HepG2 (cell line): ENCODE measurements around the gene AKAP8L. TPM values are rescaled to one million over a fixed set of nuclear protein-coding genes. Genes with fewer than 3 reads are reported as not detected.

Experiments
- ADNP ChIP-seq: sonication (generic); formaldehyde crosslinking; IDR thresholded peaks from 2 replicates; pipeline ENCODE4 v1.4.0; 2020; ENCODE audit warnings: missing genetic modification reagents
- E2F1 ChIP-seq: sonication (generic); formaldehyde crosslinking; IDR thresholded peaks from 2 replicates; pipeline ENCODE4 v1.5.0; 2020; ENCODE audit warnings: missing genetic modification reagents
- KAT2B ChIP-seq: fragments of 150-350 bp; IDR thresholded peaks from 2 replicates; pipeline ENCODE4 v1.6.1; 2014; ENCODE audit warnings: low read depth, low read length, borderline replicate concordance
- MTA1 ChIP-seq: sonication (generic); formaldehyde crosslinking; IDR thresholded peaks from 2 replicates; pipeline ENCODE4 v1.4.0; 2020; ENCODE audit warnings: missing genetic modification reagents, mild to moderate bottlenecking, borderline replicate concordance
- MXD4 ChIP-seq: IDR thresholded peaks from 2 replicates; pipeline ENCODE4 v1.6.1; 2016; ENCODE audit warnings: mild to moderate bottlenecking, missing biosample characterization, missing genetic modification reagents
- MYC ChIP-seq: sonication (generic); formaldehyde crosslinking; IDR thresholded peaks from 2 replicates; pipeline ENCODE4 v1.9.0; 2021; ENCODE audit warnings: missing genetic modification reagents, borderline replicate concordance
- NRL ChIP-seq: sonication (generic); formaldehyde crosslinking; IDR thresholded peaks from 2 replicates; pipeline ENCODE4 v1.5.0; 2020; ENCODE audit warnings: missing genetic modification reagents, mild to moderate bottlenecking, moderate library complexity, borderline replicate concordance
- POLR2AphosphoS2 ChIP-seq: IDR thresholded peaks from 2 replicates; pipeline ENCODE4 v1.6.1; 2011; ENCODE audit warnings: low read depth, low read length, improper control_type of control experiment
- TARDBP ChIP-seq: sonication (generic); formaldehyde crosslinking; IDR thresholded peaks from 2 replicates; pipeline ENCODE4 v1.8.0; 2022; ENCODE audit warnings: mild to moderate bottlenecking, missing genetic modification reagents
- ZBTB38 ChIP-seq: sonication (generic); formaldehyde crosslinking; IDR thresholded peaks from 2 replicates; pipeline ENCODE4 v1.5.1; 2020; ENCODE audit warnings: mild to moderate bottlenecking, missing genetic modification reagents
- ZBTB49 ChIP-seq: sonication (generic); formaldehyde crosslinking; IDR thresholded peaks from 2 replicates; pipeline ENCODE4 v1.4.0; 2020; ENCODE audit warnings: missing genetic modification reagents, borderline replicate concordance
- ZHX1 ChIP-seq: sonication (generic); formaldehyde crosslinking; IDR thresholded peaks from 2 replicates; pipeline ENCODE4 v1.8.1; 2022; ENCODE audit warnings: low read depth, mild to moderate bottlenecking, missing genetic modification reagents
- ZNF136 ChIP-seq: sonication (generic); formaldehyde crosslinking; IDR thresholded peaks from 2 replicates; pipeline ENCODE4 v1.8.1; 2022; ENCODE audit warnings: low read depth, mild to moderate bottlenecking, moderate library complexity, missing genetic modification reagents
- ZNF329 ChIP-seq: sonication (generic); formaldehyde crosslinking; IDR thresholded peaks from 2 replicates; pipeline ENCODE4 v1.9.0; 2021; ENCODE audit warnings: low read depth, mild to moderate bottlenecking, missing genetic modification reagents
- ZNF543 ChIP-seq: sonication (generic); formaldehyde crosslinking; IDR thresholded peaks from 2 replicates; pipeline ENCODE4 v1.4.0; 2020; ENCODE audit warnings: mild to moderate bottlenecking, missing genetic modification reagents
- ZNF709 ChIP-seq: sonication (generic); formaldehyde crosslinking; IDR thresholded peaks from 2 replicates; pipeline ENCODE4 v1.5.0; 2020; ENCODE audit warnings: mild to moderate bottlenecking, missing genetic modification reagents
- polyA plus RNA-seq, 8 experiments: library from polyadenylated mRNA; depleted of rRNA in 3 of 8; stranded (reverse) in 7 of 8; unstranded in 1 of 8; fragments of >200 nt; fragmentation: Illumina TruSeq in 4 of 8; extraction: Trizol in 4 of 8; gene quantifications; 2 replicates each; pipeline versions ENCODE4 v1.2.1 to v1.2.3, GENCODE V29; 2011 to 2016; ENCODE audit warnings: low read depth in 4 of 8, missing spikeins in 1 of 8, mixed read lengths in 1 of 8; ENCODE audit not compliant: insufficient read depth in 1 of 8
- total RNA-seq, 5 experiments: library from RNA; depleted of rRNA; stranded (reverse); fragments of >200 nt; fragmentation: Illumina TruSeq; extraction: Trizol; gene quantifications; 2 replicates each; pipeline ENCODE4 v1.2.3, GENCODE V29; 2016; ENCODE audit warnings: low read depth in 1 of 5
- TF ChIP-seq, protein P1 (sequence below): sonication (generic); formaldehyde crosslinking; IDR thresholded peaks from 2 replicates; pipeline ENCODE4 v1.4.0; 2020; ENCODE audit warnings: mild to moderate bottlenecking, missing genetic modification reagents
- TF ChIP-seq, protein P2 (sequence below): sonication (generic); formaldehyde crosslinking; IDR thresholded peaks from 2 replicates; pipeline ENCODE4 v1.4.0; 2020; ENCODE audit warnings: missing genetic modification reagents, mild to moderate bottlenecking, borderline replicate concordance

AKAP8L gene
- total and polyA plus RNA-seq, 2 of the 13 experiments (the other 11 are each of a cell fraction or from before 2014, with no cell fraction given): 48.2 to 49.6 TPM

DNA sequence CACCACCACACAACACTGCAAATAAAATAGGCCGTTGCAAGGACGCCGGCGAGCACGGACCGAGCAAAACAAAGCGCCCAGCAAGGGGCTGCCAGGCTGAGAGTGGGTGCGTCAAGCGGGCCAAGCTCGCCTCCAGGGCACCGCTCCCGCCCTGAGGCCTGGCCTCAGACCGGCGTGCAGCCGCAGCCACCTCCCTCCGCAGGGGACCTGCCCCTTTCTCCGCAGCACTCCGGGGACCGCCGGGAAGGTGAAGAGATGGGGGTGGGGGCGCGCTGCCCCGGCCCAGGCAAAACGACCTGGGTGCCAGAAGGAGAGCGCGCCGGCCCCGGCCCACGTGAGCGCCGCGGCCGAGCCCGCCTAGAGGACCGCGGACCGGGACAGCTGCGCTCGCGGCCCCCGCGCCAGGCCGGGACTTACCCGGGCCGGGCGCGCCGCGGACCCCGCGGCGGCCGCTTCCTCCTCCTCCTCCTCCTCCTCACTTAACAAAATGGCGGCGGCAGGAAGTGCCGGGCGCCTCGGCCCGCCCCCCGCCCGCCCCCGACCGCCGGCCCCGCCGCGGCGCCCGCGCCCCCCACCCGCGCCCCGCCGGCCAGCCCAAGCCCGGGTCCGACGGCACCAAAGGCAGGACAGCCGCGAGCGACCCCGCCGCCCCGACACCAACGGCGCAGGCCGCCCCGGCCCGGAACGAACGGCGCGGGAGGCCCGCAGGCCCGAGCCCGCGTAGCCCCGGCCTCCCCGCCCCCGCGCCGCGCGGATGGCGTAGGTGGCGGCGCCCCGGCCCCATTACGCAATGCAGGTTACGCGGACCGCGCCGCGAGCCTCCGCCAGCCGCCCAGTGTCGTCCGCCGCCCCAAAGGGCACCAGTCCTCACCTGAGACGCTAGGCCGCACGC, 87.1 kb downstream of the AKAP8L start (continued):
- TF ChIP-seq ZBTB49 (CRISPR knock-in tag): no peak
- TF ChIP-seq, protein P1, sequence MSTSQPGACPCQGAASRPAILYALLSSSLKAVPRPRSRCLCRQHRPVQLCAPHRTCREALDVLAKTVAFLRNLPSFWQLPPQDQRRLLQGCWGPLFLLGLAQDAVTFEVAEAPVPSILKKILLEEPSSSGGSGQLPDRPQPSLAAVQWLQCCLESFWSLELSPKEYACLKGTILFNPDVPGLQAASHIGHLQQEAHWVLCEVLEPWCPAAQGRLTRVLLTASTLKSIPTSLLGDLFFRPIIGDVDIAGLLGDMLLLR (CRISPR knock-in tag): no peak
- TF ChIP-seq MYC (CRISPR knock-in tag): no peak
- TF ChIP-seq ADNP (CRISPR knock-in tag): no peak
- TF ChIP-seq ZNF709: no peak; the same call in 1 of the 2 replicates
- TF ChIP-seq MTA1: no peak; the same call in 1 of the 2 replicates
- TF ChIP-seq ZNF543: 0 out of 2 replicates have a peak, but pooled peaks have one; percentile 45
- no peak for TF ChIP-seq KAT2B
- no peak for TF ChIP-seq E2F1 (CRISPR knock-in tag)
- 0 out of 2 replicates have a peak, but pooled peaks have one; percentile 27 for TF ChIP-seq MXD4
- no peak for TF ChIP-seq NRL
- no peak; the same call in 1 of the 2 replicates for TF ChIP-seq ZNF329 (CRISPR knock-in tag)
- peak; percentile 43; the same call in 1 of the 2 replicates for TF ChIP-seq ZHX1 (CRISPR knock-in tag)
- TF ChIP-seq, protein P2, sequence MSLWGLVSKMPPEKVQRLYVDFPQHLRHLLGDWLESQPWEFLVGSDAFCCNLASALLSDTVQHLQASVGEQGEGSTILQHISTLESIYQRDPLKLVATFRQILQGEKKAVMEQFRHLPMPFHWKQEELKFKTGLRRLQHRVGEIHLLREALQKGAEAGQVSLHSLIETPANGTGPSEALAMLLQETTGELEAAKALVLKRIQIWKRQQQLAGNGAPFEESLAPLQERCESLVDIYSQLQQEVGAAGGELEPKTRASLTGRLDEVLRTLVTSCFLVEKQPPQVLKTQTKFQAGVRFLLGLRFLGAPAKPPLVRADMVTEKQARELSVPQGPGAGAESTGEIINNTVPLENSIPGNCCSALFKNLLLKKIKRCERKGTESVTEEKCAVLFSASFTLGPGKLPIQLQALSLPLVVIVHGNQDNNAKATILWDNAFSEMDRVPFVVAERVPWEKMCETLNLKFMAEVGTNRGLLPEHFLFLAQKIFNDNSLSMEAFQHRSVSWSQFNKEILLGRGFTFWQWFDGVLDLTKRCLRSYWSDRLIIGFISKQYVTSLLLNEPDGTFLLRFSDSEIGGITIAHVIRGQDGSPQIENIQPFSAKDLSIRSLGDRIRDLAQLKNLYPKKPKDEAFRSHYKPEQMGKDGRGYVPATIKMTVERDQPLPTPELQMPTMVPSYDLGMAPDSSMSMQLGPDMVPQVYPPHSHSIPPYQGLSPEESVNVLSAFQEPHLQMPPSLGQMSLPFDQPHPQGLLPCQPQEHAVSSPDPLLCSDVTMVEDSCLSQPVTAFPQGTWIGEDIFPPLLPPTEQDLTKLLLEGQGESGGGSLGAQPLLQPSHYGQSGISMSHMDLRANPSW: no peak
- no peak for TF ChIP-seq ZBTB38 (CRISPR knock-in tag)
- TF ChIP-seq POLR2AphosphoS2: no peak
- no peak for TF ChIP-seq ZNF136 (CRISPR knock-in tag)
- TF ChIP-seq TARDBP (CRISPR knock-in tag): no peak
